Measurements from ENCODE around the gene CACNA1C.

CACNA1C gene

DNA sequence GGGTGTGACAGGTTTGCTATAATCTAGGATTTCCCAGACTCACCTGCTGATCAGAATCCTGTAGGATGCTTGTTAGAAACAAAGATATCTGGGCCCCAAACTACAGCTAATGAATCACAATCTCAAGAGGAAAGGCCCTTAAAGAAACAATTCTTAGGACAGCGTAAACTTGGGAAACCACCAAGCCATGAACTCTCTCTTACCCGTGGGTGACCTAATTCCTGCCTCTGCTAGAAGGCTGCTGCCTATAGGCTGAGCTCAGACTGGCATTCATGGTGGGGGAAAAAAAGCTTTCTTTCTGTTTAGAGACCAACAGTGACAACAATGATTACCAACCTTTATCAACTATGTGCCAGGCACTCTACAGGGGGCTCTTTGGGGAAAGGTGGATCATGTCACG is 528.0 kb downstream of the CACNA1C start:
- DNase-seq, result no peak

DNA sequence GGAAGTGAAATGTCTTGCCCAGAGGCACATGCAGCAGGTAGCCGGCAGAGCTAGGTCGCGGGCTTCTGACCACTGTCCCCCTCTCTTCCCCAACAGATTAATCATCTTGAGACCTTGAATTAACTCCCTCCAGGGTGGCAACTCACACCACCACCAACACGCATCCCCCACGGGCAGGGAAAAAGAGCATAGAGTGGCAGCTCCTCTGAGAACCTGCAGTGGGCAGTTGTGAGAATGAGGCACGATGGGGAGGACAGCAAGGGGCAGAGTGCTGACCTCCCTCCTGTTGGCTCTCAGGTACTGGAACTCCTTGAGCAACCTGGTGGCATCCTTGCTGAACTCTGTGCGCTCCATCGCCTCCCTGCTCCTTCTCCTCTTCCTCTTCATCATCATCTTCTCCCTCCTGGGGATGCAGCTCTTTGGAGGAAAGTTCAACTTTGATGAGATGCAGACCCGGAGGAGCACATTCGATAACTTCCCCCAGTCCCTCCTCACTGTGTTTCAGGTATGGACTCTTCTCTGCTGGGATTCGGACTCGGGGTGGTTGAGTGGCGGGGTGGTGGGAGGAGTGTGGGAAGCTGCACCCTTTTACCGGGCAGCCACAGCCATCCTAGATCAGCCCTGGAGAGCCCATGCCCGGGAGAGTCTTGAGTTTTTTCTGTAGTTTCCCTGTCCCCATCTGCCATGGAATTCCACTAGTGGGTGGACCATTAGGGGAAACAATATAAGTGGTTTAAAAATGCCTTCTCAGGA is 528.7 kb downstream of the CACNA1C start:
- DNase-seq, result no peak

DNA sequence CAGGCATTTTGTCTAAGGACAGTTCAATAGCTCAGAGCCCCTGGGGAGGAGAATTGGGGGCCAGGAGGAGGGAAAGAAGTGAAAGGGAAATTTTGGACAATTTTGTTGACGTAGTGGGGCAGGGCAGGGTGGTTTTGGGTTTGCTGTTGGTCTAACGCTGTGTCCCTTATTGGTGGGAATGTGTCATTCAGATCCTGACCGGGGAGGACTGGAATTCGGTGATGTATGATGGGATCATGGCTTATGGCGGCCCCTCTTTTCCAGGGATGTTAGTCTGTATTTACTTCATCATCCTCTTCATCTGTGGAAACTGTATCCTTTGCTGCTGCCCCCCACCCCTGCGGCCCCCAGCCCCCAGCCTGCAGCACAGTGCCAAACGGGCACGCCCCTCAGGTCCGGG is 529.8 kb downstream of the CACNA1C start:
- DNase-seq, result no peak

DNA sequence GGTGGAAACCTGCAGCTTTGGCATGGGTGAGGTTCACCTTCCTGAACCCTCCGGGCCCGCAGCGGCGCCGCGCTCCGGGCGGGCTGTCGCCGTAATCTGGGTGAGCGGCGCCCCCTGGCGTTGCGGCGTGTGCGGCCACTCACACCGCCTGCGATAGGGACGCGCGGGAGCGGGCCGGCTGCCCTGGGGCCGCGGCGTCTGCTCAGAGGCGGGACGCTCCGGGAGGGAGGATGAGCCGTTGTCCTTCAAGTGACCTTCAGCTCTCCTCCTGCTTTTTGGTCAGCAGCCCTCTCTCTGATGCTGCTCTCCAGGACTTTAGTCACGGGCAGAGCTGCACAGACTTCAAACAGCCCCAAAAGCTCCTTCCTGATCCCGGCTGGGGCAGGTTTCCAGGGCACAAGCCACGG is 530.3 kb downstream of the CACNA1C start:
- DNase-seq, result no peak

DNA sequence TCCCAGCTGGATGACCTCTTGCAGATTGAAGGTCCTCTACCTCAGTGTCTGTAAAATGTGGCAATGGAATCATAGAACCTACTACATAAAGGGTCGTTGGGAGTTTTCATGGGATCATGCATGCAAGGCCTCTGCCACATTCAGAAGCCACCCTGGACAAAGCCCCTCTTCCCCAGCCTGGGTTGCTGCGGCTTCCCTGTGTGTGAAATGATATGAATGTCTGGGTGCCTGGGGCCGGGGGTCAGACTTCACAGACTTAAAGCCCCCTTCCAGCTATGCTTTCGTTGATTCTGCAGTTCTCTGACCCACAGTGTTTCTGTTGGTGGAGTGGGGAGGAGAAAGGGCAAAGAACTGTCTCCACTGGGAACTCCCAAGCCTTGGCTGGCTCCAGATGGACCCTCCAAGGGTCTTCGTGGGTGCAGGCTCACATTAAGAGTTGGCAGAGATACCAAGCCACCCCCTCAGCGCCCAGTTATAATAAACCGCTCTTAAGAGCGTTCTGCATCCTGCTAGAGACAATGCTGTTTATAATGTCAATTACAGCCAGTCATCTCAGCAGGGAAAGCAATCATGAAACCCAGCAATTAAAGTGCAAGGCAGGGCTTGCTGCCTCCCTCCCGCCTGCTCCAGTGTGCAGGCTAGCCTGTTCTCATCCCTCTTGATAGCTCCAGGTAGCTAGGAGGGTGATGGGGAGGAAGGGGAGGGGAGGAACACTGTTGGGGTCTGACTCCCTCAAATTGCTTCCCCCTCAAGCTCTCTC is 531.0 kb downstream of the CACNA1C start:
- DNase-seq, result no peak

DNA sequence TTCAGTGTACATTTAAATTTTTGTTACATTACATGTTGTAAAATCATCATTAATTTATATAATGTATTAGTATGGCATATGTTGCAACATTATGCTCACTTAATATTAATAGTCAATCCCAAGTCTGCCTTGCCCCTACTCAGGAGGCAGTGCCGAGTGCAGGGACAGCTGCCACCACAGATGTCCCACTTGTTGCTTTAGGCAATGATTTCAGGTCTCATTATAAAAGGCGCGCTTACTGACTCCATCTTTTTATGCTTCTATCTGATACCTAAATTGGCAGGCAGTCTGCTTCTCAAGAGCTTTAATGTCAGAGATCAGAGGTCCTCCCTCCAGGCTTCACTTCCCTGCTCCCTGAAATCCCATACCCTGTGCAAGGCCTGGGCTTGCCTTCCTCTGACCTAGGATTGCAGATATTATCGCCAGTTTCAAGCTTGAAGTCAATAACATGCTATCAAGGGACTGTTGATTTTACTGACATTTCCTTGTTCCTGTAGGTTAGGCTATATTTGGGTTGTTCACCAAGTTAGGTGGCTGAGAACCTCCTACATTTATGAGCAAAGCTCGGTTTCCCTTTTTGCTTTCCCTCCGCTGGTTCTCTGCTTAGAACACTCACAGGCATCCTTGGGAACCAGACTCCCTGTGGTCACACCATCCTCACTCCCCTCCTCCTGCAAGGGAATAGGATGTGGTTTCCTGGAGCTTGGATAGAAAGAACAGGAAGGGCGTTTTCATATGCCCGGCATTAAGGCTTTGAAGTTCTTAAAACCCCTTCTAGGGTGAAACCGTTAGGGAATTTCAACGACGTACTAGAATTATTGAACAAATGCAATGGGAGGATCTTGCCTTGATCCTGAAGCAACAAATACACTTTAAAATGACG is 533.6 kb downstream of the CACNA1C start:
- no peak for DNase-seq

DNA sequence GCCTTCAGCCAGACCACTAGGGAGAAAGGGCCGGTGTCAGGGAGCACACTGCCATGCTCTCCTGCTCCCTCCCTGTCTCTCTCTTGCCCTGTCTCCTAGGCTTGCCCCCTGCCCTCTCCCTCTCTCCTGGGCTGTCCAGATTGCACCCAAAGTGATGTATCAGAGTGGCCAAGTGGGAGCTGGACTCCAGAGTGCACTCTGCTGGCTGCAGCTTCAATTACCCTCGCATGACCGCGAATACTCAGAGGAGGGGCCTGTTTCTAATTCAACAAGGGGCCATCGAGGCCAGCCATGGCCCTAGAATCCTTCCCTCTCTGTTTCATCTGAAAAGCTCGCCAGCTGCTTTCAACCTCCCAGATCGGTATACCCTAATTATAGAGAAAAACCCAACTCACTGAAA is 535.6 kb downstream of the CACNA1C start:
- no peak for DNase-seq

DNA sequence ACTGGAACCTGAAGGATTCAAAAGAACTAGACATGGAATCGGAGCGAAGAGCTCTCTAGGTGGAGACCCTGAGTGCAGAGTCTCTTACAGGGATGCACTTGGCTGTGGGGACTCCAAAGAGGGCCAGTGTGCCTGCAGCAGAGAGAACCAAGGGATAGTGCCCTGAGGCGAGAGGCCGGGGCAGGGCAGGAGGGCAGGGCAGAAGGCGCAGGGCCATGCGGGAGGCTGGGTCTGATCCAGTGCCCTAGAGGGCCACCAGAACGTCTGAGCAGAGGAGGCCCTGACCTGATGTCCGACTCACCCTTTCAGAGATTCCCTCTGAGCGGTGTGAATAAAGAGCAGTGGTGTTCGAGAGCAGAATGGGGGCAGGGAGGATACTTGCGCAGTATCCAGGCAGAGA is 536.6 kb downstream of the CACNA1C start:
- no peak for DNase-seq

DNA sequence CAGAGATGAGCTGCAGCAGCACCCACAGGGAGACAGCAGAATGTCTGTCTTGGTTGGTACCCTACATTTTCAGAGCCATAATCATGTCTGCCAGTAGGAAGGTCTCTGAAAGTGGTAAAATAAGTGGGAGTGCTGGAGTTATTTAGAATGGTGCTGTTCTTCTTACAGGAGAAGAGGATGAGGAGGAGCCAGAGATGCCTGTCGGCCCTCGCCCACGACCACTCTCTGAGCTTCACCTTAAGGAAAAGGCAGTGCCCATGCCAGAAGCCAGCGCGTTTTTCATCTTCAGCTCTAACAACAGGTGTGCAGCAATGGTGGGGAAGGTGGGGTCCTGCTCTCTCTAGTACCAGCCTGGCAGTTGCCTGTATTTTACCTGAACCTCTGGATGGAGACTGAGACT is 540.3 kb downstream of the CACNA1C start:
- no peak for DNase-seq

DNA sequence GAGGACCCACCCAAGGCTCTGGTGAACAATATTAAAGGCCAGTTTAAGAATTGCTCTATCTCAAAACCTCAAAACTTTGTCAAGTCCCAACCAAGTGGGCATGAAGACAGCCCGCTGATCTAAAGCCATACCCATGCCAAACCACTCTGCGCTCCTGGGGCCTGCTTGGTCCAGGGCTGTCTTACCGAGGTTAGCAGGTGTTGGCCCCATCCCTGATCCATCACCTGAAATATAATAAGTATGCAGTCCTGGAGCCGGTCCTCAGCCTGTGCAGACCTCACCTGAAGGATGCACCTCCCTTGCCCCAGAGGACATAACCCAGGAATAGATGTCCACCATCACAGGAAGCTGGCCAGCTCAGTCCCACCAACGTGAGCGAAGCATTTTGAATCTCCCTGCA is 543.7 kb downstream of the CACNA1C start:
- DNase-seq, result no peak

DNA sequence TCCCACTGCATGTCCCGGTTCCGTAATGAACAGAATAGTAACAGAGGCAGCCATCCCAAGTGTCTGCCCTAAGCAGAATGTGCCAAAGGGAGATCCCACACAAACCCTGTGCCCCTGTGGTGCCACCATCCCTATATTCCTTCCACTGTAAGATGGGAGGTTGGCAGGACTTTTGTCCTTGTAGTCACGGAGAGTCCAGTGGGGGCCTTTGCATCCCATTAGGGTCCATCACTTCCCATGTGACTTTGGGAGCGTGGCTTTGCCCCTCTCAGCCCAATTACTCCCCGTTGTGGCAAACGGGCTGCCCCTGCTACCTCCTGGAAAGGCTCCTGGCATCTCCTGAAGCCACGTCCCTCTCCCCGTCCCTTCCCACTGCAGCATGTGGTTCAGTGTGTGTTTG is 552.5 kb downstream of the CACNA1C start:
- no peak for DNase-seq

DNA sequence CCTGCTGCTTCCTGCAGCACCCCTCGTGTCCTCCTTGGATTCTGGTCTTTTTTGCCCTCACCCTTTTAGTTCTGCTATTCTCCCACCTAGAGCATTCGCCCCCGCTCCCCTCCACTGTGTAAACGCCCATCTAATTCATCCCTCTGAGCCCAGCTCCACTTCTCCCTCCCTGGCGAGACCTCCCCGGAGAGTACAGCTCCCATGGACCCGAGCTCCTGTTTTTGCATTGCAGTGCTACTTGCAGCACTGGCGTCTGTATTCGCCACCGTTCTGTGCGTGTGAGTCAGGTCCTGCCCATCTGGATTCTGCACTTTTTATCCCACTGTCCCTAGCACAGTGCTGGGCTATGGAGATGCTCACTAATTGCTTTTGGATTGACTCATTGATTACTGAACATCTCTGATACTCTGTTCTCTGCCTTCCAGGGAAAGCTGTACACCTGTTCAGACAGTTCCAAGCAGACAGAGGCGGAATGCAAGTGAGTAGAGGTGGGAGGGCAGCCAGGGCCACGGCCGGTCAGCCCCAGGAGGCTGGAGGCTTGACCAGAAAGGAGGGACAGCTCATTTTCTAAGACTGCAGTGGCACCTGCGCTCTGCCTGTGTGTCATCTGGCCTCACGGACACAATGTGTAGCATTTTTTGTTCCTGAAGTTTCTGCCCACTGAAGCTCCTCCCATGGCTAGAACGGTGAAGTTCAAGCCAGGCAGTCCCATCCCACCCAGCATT is 553.6 kb downstream of the CACNA1C start:
- DNase-seq, result no peak

DNA sequence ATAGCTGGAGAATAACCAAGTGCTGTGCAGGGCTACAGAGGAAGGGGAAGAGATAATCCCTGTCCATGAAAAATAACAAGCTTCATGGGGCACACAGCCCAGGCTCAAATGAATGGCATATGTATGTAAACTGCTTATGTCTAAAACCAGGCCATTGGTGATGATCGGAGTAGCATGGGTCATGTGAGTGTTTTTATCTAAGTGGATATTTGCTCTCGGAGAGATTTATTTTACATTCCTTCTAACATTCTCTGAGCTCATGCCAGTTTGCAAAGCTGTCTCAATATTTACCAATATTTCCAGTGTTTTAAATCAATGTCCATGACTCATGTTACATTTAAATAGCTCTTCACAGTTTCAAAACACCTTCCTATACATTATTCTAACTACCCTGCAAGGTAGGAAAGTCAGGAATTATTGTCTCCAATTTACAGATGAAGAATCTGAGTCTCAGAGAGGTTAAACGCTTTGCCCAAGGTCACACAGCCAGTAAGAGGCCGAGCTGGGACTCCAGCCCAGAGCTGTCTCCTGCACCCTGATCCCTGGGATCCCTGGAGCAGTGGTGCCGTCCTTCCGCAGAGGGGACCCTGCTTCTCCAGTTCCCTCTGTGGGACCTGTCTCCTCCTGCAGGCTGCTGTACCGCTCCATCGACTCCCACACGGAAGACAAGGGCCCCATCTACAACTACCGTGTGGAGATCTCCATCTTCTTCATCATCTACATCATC is 555.3 kb downstream of the CACNA1C start:
- DNase-seq, result no peak

DNA sequence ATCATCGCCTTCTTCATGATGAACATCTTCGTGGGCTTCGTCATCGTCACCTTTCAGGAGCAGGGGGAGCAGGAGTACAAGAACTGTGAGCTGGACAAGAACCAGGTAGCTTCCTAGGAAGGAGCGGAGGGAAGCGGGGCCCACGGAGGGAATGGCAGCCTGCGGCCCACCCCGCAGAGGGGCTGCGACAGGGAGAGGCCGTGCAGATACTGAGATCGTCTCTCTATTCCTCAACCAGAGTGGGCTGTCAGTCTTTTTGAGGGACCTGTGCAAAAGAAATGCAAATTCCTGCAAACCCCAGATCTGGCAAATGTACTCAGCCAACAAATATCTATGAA is 555.8 kb downstream of the CACNA1C start:
- no peak for DNase-seq

DNA sequence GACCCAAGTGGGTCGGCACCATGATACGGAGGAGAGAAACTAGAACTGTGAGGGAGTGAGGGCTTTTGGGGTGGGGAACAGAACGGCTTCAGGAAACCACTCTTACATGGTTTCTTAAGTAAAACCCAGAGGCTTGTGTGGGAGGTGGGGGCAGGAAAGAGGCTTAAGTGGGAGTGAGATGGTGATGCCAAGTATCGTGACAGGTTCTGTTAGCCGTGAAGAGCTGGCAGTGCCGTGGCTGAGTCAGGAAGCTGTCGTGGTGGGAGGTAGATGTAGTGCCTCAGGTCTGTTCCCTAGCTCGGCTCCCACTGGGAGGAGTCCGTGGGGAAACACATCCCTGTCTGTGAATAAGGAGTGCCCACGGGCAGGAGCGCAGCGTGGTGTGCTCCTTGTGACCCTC is 556.2 kb downstream of the CACNA1C start:
- no peak for DNase-seq

DNA sequence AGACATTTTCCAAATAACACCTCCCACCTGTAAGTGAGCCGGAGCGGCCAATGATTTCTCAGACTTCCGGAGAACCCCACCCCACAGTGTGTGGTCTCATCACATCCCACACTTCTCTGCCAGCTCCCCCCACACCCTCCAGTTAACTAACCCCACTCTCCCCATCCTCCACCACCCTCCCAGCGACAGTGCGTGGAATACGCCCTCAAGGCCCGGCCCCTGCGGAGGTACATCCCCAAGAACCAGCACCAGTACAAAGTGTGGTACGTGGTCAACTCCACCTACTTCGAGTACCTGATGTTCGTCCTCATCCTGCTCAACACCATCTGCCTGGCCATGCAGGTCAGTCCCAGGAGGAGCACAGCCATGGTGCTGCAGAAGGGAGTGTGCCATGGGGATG is 557.6 kb downstream of the CACNA1C start:
- no peak for DNase-seq

DNA sequence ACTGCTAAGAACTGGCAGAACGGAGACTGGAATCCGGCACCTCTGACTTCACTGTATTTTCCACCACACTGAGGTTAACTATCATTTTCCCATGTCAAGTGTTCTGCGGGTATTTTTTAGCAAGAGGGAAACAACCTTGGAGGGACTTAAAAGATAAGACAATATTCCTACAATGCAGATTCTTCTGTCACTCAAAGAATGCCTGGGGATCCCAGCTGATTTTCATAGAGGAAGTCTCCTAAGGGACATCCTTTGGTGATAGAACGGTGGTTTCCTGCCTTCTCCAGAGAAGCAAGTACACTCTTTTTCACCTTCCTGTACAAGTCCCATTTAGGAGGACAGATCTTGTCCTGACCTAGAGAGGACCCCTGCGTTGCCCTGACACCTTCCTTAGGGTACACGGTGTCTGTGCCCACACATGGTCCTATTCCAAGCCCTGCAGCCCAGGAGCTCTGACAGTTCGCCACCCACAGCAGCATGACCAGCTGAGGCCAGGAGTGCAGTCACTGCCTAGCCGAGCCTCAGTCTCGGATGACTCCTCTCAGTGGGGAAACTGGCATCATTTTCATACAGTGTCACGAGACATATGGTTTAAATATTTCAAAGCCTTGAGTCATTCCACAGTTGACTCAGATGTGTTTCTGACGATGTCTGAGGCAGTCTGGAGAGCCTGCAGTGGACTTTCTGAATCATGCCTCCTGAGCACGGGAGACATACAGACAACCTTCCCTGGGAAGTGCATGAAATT is 560.7 kb downstream of the CACNA1C start:
- DNase-seq, result no peak

DNA sequence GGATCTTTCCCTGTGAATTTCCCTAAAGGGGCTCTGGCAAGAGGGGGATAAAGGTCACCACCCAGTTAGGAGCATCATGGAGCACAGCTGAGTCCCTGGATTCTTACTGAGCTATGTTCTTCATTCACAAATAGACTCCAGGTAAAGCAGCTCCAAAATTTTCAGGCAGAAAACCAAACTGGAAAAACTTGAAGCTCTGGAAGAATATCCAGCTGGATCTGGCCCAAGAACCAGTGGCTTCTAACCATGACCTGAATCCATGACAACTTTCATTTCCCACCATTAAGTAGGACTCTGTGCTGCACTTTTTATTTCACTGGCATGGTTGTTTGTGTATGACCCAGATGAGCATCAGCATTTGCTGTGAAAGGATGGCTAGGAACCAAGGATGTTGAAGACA is 561.6 kb downstream of the CACNA1C start:
- DNase-seq, result no peak

DNA sequence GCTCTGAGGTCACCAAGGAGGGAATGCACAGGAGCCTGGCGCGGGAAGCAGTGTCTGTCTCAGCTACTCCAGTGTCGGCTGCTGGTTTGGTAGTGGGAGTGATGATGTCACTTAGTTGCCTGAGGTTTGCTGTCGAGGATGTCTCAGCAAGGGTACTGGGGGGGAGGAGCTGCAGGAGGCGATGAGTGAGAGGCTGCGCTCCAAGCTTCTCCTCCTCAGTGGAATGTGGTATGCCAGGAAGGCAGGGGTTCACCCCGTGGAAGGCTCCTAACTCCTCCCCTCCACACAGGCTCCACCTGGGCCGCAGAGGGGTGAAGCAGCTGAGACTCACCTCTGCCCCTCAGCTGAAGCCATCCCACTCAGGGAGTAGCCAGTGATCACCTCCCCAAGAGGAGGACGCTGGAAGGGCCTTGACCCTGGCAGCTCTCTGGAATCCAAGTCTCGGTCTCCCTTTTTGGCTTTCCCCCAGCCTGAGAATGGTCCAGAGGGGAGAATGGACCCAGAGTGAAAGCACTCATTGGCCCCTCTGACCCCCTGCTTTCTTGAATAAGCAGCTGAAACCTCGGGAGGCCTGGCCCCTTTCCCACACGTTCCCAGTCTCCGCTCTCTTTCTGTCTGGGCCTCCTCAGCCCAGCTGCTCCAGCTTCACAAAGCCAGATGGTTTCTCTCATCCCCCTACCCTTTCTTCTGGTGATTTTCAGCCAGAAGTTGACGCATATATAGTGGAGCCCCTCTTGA is 563.0 kb downstream of the CACNA1C start:
- DNase-seq, result no peak

DNA sequence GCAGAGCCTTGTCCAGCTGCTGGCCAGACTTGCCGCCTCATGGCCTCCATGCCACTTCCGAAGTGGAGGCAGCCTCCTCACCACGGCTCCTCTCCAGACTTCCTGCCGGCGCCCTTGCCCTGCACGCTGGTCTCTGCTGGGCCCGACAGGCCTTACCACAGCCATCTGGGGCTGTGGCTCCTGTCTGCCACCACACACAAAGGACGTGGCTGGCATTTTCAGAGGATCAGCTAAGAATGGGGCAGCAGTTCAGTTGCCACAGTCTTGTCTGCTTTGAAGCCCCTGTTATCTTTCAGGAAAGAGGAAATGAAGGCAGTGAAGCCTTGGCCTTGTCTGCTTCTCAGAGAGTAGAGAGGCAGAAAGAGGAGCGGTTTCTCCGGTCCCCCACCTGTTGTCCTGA is 564.0 kb downstream of the CACNA1C start:
- DNase-seq, result no peak

DNA sequence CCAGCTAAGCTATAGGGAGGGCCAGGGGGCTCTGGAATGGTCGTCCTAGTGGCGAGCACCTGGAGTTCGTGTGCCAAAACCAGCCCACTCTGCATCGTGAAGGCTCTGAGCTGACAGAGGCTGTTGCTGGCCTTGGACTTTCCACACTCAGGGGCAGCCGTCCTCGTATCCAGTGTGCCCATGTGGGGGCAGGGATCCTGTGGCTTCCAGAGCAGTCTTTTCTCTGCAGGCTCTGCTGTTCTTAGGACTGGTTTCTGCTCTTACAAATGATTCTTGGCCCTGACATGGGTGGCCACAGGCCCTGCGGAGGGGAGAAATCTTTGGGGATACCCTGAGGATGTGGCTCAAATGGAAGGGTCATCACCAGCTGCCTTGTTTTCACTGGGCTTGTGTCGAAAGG is 564.6 kb downstream of the CACNA1C start:
- no peak for DNase-seq

Measured in cortex of kidney (tissue), 1 donor.